IMR-90 (cell line): ENCODE data around the gene LDLRAD3.

Source experiments
- POLR2A ChIP-seq: IDR thresholded peaks from 2 replicates; pipeline ENCODE4 v1.6.1; 2012; ENCODE audit warnings: mild to moderate bottlenecking, low read depth, low read length
- RAD21 ChIP-seq: IDR thresholded peaks from 2 replicates; pipeline ENCODE4 v1.6.1; 2012; ENCODE audit warnings: low read length, improper control_type of control experiment
- TF ChIP-seq, protein P1 (sequence below): fragments of 150-350 bp; IDR thresholded peaks from 2 replicates; pipeline ENCODE4 v1.6.1; 2017; ENCODE audit warnings: mild to moderate bottlenecking, antibody characterized with exemption, low read length, low read depth
- TF ChIP-seq, protein P2 (sequence below): conservative IDR thresholded peaks from 2 replicates; pipeline ENCODE4 v1.5.1; 2012; ENCODE audit warnings: mild to moderate bottlenecking, low read depth, low read length, improper control_type of control experiment

DNA sequence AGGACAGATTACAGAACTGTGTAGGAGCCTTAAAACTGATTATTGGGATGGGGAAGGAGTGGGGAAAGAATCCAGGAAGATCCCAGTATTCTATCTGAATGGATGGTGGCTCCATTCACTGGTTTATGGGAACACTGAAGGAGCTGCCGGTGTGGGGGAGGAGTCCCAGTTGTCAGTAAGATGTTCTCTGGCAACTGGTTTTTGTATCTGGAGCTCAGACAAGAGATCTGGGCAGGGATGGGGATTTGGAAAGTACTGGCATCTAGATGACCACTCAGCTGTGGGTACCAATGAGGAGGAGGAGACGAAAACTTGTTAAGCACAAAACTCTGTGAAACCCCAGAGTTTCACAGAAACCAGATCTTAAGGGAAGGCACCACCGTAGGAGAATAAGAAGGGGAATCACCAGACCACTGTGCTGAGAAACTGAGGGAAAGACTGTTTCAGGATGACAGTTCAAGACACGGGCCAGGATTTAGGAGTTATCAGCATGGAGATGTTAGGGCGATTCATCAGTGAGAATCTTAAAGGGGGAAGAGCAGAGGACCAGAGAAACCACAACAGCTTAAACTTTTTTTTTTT lies 28.1 kb downstream of the LDLRAD3 start:
- TF ChIP-seq, protein P1, sequence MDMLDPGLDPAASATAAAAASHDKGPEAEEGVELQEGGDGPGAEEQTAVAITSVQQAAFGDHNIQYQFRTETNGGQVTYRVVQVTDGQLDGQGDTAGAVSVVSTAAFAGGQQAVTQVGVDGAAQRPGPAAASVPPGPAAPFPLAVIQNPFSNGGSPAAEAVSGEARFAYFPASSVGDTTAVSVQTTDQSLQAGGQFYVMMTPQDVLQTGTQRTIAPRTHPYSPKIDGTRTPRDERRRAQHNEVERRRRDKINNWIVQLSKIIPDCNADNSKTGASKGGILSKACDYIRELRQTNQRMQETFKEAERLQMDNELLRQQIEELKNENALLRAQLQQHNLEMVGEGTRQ: no peak
- no peak for TF ChIP-seq RAD21
- TF ChIP-seq, protein P2, sequence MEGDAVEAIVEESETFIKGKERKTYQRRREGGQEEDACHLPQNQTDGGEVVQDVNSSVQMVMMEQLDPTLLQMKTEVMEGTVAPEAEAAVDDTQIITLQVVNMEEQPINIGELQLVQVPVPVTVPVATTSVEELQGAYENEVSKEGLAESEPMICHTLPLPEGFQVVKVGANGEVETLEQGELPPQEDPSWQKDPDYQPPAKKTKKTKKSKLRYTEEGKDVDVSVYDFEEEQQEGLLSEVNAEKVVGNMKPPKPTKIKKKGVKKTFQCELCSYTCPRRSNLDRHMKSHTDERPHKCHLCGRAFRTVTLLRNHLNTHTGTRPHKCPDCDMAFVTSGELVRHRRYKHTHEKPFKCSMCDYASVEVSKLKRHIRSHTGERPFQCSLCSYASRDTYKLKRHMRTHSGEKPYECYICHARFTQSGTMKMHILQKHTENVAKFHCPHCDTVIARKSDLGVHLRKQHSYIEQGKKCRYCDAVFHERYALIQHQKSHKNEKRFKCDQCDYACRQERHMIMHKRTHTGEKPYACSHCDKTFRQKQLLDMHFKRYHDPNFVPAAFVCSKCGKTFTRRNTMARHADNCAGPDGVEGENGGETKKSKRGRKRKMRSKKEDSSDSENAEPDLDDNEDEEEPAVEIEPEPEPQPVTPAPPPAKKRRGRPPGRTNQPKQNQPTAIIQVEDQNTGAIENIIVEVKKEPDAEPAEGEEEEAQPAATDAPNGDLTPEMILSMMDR: no peak
- no peak for TF ChIP-seq POLR2A
